ENCODE data around the gene GCLM. TPM values are rescaled to one million over a fixed set of nuclear protein-coding genes. Genes with fewer than 3 reads are reported as not detected.

GCLM gene
- total and polyA plus RNA-seq, 9 of the 15 experiments (the other 6 are each of a cell fraction or from before 2014, with no cell fraction given), result 9.3 to 71.6 (median 24.5) TPM

DNA sequence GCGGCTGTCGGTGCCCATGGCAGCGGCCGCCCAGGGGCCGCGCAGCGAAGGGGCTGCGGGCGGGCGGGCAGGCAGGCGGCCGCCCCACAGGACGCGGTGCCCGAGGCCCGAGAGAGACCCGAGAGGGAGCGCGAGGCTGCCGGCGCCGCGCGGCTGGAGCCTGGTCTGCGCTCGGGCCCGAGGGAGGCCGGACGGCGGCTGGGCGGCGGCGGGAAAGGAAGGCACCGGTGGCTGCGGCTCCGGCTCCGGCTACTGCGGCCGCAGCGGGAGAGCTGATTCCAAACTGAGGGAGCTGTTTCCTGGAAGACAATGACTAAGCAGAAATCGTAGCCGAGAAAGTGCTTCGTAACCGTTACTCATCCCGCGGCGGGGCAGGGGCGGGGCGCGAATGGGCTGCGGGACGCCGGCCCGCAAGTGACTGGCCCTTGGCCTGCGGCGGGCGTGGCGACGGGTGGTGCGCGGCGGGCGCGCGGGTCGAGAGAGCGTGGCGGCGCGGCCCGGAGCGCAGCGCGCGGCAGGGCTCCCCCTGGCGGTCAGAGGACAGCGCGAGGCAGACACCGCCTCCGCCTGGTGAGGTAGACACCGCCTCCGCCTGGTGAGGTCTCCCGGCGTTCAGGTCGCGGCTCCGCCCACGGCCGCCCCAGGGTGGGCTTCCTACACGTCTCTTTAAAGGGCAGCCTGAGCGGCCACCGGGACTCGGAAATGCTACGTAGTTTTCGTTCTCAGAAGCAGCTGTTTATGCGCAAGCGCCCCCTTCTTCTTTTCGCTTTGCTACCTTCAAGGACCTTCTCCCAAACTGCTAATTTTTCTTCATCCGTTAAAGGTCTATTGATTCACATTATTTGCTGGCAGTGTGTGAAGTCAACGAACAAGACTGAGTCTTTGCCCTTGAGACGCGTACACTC is at the start of gene GCLM (continued):
- TF ChIP-seq, protein P1, sequence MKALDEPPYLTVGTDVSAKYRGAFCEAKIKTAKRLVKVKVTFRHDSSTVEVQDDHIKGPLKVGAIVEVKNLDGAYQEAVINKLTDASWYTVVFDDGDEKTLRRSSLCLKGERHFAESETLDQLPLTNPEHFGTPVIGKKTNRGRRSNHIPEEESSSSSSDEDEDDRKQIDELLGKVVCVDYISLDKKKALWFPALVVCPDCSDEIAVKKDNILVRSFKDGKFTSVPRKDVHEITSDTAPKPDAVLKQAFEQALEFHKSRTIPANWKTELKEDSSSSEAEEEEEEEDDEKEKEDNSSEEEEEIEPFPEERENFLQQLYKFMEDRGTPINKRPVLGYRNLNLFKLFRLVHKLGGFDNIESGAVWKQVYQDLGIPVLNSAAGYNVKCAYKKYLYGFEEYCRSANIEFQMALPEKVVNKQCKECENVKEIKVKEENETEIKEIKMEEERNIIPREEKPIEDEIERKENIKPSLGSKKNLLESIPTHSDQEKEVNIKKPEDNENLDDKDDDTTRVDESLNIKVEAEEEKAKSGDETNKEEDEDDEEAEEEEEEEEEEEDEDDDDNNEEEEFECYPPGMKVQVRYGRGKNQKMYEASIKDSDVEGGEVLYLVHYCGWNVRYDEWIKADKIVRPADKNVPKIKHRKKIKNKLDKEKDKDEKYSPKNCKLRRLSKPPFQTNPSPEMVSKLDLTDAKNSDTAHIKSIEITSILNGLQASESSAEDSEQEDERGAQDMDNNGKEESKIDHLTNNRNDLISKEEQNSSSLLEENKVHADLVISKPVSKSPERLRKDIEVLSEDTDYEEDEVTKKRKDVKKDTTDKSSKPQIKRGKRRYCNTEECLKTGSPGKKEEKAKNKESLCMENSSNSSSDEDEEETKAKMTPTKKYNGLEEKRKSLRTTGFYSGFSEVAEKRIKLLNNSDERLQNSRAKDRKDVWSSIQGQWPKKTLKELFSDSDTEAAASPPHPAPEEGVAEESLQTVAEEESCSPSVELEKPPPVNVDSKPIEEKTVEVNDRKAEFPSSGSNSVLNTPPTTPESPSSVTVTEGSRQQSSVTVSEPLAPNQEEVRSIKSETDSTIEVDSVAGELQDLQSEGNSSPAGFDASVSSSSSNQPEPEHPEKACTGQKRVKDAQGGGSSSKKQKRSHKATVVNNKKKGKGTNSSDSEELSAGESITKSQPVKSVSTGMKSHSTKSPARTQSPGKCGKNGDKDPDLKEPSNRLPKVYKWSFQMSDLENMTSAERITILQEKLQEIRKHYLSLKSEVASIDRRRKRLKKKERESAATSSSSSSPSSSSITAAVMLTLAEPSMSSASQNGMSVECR (CRISPR knock-in tag; IDR thresholded peaks at IDR 0.05), result no peak; the same call in 1 of the 2 replicates
- no peak for TF ChIP-seq PHF20 (IDR thresholded peaks at IDR 0.05; ENCODE audit: partially characterized antibody)
- no peak for TF ChIP-seq HDGF (IDR thresholded peaks at IDR 0.05)
- TF ChIP-seq KLF6 (CRISPR knock-in tag; IDR thresholded peaks at IDR 0.05; ENCODE audit: borderline replicate concordance), result no peak
- TF ChIP-seq ZNF23 (CRISPR knock-in tag; IDR thresholded peaks at IDR 0.05), result no peak
- TF ChIP-seq ZNF551 (CRISPR knock-in tag; IDR thresholded peaks at IDR 0.05), result no peak
- TF ChIP-seq TEAD4 (IDR thresholded peaks at IDR 0.05; ENCODE audit: low read length), result peak; percentile 21; the same call in 1 of the 2 replicates
- TF ChIP-seq TEAD4 (CRISPR knock-in tag; IDR thresholded peaks at IDR 0.05; ENCODE audit: borderline replicate concordance), result no peak
- TF ChIP-seq MAFK (IDR thresholded peaks at IDR 0.05; ENCODE audit: low read length), result peak; percentile 96
- TF ChIP-seq, protein P2, sequence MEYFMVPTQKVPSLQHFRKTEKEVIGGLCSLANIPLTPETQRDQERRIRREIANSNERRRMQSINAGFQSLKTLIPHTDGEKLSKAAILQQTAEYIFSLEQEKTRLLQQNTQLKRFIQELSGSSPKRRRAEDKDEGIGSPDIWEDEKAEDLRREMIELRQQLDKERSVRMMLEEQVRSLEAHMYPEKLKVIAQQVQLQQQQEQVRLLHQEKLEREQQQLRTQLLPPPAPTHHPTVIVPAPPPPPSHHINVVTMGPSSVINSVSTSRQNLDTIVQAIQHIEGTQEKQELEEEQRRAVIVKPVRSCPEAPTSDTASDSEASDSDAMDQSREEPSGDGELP (CRISPR knock-in tag; IDR thresholded peaks at IDR 0.05; ENCODE audit: borderline replicate concordance), result peak; percentile 83
- no peak for TF ChIP-seq DDX20 (tag; IDR thresholded peaks at IDR 0.05; ENCODE audit: low read depth)
- TF ChIP-seq ATF1 (CRISPR knock-in tag; IDR thresholded peaks at IDR 0.05), result no peak
- peak; percentile 73 for TF ChIP-seq ATF1 (tag; IDR thresholded peaks at IDR 0.05)
- TF ChIP-seq NR4A1 (CRISPR knock-in tag; IDR thresholded peaks at IDR 0.05), result no peak
- TF ChIP-seq NR4A1 (tag; IDR thresholded peaks at IDR 0.05), result peak; percentile 59; the same call in 1 of the 2 replicates
- peak; percentile 50 to 60 for TF ChIP-seq RAD21 (CRISPR knock-in tag; conservative IDR thresholded peaks at IDR 0.05 in 1 of 2, IDR thresholded peaks at IDR 0.05 in 1 of 2)
- no peak for TF ChIP-seq ZEB2 (IDR thresholded peaks at IDR 0.05)
- 0 out of 2 replicates have a peak, but pooled peaks have one; percentile 50 for TF ChIP-seq ZNF766 (CRISPR knock-in tag; conservative IDR thresholded peaks at IDR 0.05)
- no peak for TF ChIP-seq ZNF232 (CRISPR knock-in tag; IDR thresholded peaks at IDR 0.05)
- no peak for TF ChIP-seq MCM5 (IDR thresholded peaks at IDR 0.05; ENCODE audit: low read depth)
- no peak for TF ChIP-seq SAFB2 (IDR thresholded peaks at IDR 0.05; ENCODE audit: borderline replicate concordance, low read depth, low read length, severe bottlenecking)
- no peak for TF ChIP-seq ZNF445 (CRISPR knock-in tag; IDR thresholded peaks at IDR 0.05; ENCODE audit: low read depth)
- TF ChIP-seq IRF9 (tag; IDR thresholded peaks at IDR 0.05), result no peak

Measured in K562 (cell line).